GM18861 (cell line): ENCODE results near the gene RPS6KB2.
"Not testable (repeated sequence)": the region's sequence is repeated elsewhere in the genome, so short reads cannot be mapped to it uniquely, and the experiment has no call there.

Source experiments
- ATAC-seq: cut with Tn5 transposase; IDR thresholded peaks from one replicate; pipeline ENCODE4 v1.9.1; 2021; ENCODE audit not compliant: unreplicated experiment

The RPS6KB2 gene

DNA sequence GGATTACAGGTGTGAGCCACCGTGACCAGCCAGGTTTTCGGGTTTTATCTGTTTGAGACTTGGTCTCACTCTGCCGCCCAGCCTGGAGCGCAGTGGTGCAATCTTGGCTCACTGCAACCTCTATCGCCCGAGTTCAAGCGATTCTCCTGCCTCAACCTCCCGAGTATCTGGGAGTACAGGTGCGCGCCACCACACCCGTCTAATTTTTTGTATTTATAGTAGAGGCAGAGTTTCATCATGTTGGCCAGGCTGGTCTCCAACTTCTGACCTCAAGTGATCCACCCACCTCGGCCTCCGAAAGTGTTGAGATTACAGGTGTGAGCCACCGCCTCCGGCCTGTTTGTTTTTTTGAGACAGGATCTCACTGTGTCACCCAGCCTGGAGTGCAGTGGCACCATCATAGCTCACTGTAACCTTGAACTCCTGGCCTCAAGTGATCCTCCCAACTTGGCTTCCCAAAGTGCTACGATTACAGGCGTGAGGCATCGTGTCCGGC is 882 bp upstream of the RPS6KB2 start:
- not testable (repeated sequence) for ATAC-seq

DNA sequence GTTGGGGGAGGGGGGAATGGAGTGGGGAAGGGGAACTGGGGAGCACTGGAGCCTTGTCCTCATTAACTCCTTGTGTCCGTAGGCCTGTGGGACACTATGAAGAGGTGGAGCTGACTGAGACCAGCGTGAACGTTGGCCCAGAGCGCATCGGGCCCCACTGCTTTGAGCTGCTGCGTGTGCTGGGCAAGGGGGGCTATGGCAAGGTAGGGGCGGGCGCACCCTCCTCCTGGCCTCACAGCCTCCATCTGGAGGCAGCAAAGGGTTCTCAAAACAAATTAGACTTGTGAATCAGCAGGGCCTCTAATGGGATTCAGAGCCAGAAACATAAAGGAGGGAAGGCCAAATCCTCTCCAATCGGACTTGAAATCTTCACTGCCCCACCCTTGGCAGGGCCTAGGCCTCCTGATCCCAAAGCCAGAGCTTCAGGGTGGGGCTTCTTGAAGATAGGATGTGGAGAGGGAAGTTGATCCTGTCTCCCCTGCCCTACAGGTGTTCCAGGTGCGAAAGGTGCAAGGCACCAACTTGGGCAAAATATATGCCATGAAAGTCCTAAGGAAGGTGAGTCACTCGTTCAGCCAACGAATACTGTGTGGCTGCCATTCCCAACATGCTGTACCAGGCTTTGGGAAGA is 859 bp downstream of the RPS6KB2 start:
- ATAC-seq, result no peak

DNA sequence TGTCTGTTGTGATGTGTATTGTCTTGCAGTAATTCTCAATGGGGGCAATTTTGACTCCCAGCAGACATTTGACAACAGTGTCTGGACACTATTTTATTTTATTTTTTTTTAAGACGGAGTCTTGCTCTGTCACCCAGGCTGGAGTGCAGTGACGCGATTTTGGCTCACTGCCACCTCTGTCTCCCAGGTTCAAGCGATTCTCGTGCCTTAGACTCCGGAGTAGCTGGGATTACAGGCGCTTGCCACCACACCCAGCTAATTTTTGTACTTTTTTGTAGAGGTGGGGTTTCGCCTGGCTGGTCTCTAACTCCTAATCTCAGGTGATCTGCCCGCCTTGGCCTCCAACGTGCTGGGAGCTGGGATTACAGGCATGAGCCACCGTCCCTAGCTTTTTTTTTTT is 1.4 kb downstream of the RPS6KB2 start:
- ATAC-seq, result no peak

DNA sequence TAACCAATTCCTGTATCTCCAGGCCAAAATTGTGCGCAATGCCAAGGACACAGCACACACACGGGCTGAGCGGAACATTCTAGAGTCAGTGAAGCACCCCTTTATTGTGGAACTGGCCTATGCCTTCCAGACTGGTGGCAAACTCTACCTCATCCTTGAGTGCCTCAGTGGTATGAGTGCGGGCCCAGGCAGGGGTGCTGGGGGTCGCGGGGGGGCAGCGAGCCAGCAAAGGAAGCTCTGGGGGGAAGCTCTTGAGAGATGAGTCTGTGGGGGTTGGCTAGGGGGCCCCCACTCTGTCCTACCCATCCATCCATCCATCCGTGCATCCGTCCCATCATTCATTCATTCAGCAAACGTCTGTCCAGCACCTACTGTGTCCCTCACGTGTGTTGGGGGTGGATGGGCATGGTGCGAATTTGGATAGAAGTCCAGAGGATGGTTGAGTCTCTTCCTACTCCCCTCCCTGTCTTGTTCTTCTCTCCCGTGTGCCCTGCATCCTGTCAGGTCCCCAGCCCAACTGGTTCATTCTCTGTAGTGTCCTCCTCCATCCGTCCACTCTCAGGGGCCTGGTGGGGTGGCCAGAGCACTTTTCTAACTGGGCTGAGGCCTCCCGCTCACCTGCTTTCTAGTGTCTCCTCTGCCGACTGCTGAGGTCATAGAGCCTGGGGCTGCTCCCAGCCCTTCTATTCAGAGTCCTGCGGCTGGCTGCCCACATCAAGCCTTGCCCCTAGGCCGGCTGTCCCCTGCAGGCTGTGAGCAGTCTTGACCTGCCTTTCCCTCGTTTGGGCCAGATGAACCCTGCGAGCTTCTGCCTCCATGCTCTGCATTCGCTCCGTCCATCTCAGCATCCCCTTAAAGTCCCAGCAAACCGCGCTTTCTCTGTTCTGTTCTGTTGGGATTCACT is 3.3 kb downstream of the RPS6KB2 start:
- ATAC-seq, result no peak

DNA sequence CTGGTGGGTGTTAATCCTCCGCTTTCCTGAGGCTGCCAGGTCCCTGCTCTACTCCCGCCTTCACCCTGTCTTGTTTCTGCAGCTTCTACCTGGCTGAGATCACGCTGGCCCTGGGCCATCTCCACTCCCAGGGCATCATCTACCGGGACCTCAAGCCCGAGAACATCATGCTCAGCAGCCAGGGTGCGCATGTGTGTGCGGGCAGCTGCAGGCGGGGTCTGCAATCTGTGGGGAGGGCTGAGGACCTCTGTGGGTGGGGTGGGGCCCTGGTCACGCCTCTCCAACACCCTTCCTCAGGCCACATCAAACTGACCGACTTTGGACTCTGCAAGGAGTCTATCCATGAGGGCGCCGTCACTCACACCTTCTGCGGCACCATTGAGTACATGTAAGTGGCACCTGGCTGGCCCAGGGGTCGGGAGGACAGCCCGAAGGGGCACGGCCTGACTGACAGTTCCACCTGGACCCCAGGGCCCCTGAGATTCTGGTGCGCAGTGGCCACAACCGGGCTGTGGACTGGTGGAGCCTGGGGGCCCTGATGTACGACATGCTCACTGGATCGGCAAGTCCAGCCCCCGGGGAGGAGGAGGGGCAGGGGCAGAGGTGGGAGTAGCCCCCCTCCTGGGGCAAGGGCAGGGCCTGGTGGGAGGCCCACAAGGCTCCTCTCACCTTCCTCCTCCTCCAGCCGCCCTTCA is 4.5 kb downstream of the RPS6KB2 start:
- no peak for ATAC-seq

DNA sequence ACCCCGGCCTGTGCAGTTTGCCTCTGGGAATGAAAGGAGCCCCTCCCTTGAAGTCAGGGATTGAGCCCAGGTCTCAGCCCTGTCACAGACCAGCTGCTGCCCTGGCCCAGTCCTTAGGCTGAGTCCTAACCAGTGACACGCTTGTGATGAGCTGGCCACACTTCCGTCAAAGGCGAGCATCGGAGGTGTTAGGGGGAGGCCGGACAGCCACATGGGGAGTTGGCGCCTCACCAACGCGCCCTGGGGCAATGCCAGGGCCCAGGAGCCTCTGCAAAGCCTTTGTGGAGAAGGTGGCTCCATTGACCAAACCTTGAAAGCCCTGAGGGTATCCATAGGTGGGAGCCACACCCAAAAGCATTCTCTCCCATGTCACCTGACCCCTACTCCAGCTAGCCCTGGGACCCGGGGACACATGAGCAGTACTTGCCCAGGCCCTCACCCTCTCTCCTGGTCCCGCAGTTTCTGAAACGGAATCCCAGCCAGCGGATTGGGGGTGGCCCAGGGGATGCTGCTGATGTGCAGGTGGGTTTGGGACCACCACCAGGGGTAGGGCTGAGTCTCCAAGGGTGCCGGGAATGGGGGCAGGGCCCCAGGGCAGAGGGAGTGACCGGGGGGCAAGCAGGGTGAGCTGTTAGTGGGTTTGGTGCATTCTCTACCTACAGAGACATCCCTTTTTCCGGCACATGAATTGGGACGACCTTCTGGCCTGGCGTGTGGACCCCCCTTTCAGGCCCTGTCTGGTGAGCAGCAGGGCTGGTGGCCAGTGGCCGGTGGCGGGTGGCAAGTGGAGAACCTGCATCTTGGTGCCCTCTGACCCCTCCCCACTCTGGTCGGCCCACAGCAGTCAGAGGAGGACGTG is 5.5 kb downstream of the RPS6KB2 start:
- ATAC-seq, result no peak

DNA sequence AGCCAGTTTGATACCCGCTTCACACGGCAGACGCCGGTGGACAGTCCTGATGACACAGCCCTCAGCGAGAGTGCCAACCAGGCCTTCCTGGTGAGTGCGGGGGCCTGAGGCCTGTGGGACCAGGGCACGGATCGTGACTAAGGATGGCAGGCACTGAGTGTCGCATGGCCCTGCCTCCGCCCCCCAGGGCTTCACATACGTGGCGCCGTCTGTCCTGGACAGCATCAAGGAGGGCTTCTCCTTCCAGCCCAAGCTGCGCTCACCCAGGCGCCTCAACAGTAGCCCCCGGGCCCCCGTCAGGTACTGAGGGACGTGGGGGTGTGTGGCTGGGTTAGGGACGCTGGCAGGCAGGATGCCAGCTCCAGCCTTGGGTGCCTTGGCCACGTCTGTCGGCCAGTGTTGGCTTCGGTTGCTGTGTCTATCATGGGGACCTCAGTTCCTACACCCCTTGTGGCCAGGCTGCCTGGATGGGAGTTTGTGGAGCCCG is 6.1 kb downstream of the RPS6KB2 start:
- ATAC-seq, result no peak

DNA sequence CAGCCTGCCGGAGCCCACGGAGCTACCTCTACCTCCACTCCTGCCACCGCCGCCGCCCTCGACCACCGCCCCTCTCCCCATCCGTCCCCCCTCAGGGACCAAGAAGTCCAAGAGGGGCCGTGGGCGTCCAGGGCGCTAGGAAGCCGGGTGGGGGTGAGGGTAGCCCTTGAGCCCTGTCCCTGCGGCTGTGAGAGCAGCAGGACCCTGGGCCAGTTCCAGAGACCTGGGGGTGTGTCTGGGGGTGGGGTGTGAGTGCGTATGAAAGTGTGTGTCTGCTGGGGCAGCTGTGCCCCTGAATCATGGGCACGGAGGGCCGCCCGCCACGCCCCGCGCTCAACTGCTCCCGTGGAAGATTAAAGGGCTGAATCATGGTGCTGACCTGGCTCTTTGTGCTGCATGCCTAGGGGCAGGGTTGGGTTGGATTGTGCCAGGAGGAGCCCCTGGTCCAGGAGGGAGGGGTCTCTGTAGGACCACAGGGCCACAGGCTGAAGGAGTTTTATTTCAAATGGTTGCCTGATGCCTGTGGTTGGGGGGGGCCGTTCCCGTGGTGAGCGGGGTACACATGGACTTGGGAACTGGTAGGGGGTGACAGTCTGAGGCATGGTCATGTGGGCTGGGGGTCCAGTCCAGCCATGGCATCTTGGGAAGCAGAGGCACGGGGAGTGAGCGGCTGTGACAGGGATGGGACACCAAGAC is 6.9 kb downstream of the RPS6KB2 start:
- ATAC-seq, result no peak

DNA sequence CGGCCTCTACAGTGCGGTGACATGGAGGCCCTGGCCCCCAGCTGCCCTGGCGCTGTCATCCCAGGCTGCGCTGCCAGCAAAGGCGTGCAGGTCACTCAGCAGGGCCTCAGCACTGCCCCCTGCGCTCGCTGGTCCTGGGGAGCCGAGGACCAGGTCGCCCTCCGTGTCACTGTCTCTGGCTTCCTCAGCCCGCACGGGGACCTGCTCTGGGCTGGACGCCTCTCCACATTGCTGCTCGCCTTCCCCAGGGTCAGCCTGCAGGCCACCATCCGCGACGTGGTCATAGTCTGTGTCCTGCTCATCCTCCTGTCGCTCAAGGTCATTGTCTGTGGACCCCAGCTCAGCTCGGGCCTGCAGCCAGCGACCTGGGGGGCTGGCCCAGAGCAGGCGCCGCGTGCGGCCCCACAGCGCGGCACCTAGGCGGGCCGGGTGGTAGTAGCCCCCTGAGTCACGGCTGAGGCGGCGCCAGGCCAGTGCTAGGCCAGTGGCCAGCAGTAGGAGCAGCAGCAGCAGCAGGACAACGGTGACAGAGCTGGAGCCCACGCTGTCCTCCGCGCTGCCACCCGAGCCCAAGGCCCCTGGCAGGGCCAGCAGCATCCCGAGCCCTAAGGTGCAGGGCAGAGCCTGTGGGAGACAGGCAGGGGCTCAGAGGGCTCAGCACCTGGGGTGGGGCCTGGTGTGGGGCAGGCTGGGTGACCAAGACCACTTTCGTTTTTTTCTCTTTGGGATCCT is 7.6 kb downstream of the RPS6KB2 start:
- ATAC-seq, result no peak

DNA sequence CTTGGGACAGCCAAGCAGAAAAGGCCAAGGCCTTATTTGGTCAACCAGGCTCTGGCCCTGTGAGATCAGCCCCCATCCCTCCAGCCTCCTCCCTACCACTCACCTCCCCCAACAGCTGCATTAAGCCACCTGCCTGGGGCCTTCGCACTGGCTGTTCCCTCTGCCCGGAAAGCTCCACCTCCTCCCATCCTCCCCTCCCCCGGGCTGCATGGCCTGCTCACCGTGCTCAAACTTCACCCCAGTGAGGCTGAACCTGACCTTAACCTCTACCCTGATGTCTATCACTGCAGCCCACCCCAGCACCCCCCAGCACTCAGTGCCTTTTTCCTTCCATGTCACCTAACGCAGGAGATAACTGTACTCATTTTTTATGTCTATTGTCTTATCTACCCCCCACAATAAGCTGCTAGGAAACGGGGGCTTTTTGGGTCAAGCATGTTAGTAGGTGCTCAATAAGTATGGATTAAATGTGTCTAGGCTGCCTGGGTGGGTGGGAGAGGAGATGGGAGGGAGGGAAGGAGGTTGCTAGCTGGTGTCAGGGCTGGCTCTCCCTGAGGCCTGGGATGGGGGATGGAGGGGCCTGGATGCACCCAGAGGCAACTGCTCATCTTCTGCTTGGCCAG is 8.3 kb downstream of the RPS6KB2 start:
- ATAC-seq, result no peak

DNA sequence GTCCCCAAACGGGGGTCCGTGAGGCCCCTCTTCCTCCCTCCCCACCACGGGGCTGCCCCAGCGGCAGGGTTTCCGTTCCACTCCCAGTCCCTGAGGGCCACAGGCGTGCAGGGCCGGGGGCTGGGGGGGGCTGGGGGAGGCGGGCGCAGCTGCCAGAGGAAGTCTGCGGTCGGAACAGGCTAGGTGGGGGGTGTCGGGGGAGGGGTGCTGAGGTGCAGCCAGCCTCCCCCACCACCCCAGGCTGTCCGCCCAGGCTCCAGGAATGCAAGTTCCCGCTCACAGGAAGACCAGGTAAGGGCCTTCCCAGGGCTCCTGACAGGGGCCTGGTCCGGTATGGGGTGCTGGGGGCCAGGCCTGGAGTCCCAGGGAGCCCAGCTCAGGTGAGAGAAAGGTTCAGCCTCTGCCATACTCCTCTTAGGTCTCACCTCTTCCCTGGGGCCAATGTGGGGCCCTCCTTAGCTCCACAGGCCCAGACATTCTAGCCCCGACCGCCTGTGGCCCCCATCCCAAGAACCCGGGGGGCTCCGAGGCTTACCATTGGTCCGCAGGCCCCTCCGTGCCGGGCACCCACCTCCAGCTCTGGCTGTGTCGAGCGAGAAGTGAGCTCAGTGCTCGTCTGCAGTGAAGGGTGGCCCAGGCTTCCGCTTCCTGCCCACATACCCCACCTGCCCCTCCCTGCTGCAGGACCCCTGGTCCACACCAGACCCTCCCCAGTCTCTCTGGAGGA is 9.0 kb downstream of the RPS6KB2 start, which contains the start of gene PTPRCAP:
Gene PTPRCAP (minus strand): TSS at position 601 of the 727 bp plus-strand sequence. CDS start 63 bp downstream, at position 538.
- ATAC-seq, result no peak

DNA sequence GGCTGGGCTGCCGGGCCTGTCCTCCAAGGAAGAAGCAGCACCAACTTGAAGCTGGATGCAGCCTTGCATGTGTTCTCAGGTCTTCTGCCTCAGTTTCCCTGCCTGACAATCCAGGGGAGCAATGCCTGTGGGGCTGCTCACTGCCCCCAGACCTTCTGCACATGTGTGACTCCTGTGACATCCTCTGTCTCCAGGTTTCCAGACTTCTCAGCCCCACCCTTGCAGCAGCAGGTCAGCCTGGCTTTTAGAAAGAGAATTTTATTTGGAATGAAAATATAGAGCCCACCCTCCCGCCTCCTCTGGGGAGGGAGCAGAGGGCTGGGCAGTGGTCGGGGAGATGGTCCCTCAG is 9.5 kb downstream of the RPS6KB2 start:
- ATAC-seq, result no peak

DNA sequence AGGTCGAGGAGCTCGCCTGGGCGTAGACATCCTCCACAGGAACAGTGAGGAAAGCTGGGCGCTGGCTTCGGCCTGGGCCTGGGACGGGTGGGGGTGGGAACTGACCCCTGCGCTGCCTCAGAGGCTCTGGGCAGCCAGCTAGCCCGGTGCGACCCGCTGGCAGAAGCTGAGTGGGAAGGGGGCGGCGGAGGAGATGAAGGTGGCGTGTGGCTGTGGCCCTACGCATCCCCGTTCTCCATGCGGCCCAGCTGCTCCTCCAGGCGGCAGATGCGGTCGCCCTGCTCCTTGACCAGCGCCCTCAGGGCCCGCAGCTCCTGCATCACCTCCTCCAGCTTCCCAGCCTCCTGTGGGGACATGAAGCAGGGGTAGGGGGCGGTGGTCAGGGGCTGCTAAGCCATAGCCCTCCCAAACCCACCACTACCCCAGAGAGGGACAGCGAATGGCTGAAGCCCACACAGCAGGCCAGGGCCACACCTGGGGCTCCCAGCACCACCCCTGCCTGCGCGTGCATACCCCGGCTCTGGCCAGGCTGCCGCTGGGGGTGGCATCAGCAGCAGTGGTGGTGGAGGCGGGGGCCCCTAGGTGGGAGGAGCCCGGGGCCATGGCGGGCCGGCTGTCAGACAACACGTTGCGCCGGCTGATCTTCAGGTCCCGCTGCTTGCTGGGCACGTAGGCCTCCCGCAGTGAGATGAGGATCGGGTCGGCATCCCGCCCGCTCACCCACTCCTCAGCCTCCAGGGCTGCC is 10.0 kb downstream of the RPS6KB2 start:
- ATAC-seq, result no peak

DNA sequence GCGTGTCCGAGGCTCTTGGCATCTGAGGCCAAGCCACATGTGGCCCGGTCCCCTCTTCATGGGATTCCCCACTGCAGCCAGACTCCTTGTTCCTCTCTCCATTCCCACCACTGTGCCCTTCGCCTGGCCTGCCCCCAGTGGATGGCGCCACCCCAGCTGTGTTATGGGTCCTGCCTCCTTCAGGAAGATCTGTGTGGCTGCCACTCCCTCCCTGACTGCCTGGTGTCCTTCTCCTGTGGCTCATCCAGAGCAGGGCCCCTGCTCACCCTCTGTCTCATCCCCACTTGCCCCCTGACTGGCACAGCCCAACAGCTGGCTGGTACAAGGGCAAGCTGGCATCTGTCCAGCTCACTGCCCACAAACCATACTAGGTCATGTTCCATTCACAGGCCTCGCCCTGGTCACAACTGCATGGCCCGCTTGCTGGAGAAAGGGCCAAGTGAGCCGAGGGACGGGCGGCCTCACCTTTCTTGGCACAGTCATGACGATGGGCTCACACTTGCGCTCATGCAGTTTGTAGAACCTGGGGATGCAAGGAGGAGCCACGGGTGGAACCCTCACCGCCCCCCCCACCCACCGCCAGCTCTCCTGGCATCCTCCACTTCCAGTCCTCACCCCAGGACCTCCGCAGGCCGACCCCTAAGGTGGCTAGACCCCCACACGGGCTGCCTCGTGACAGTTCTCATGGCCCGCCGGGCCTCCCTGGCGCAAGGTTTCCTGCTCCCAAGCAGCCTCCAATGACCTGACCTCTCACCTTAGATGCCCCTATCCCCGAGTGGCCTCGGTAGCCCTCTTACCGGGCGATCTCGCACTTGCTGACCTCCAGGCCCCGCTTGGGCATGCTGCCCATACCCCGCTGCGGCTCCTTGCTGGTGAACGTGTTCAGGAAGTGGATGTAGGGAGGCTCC is 11.3 kb downstream of the RPS6KB2 start:
- ATAC-seq, result no peak

DNA sequence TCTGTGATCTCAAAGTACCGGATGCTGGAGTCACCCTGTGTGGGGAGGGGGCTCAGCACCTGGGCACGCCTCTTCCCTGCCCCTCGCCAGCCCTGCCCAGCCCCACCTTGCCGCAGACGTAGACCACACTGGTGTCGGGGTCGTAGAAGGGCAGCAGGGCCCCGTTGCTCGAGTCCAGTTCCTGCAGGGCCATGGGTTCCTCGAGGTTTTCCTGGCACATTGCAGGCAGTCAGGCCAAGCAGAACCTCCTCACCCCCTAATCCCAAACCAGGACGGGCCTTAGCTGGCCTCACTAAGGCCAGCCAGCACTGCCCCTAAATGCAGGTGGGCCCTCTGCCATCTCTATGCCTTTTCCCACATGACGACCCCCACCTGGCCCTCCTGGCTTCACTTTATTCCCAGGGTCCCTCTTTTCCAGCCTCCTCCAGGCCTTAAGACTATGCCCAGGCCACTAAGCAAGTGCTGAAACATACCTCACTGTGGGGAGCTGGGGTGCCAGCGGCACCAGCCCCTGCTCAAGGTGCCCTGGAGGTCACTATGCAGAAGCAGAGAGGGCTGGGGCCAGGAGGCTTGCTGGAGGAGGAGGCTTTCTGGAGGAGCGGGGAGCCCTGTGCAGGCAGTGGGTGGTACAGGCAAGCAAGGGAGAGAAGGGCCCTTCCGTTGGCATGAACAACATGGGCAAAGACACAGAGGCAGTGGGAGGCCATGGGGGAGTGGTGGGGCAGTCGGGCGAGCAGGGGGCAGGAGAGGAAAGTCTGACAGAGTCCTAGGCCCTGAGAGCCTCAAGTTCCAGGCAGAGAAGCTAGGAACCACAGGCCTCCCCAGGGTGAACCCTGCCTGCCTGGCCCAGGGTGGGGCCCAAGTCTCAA is 12.2 kb downstream of the RPS6KB2 start:
- ATAC-seq, result no peak
